K562 (cell line): ENCODE results near the gene GCC1. TPM values are rescaled to one million over a fixed set of nuclear protein-coding genes. Genes with fewer than 3 reads are reported as not detected.

Source experiments
- ATF1 ChIP-seq, 2 experiments: fragments of 450-650 bp in 1 of 2; IDR thresholded peaks; 2 replicates each; pipeline ENCODE4 v1.6.1; 2016; ENCODE audit warnings: missing compliant biosample characterization in 1 of 2, missing genetic modification characterization in 1 of 2
- CEBPZ ChIP-seq: fragments of 150-350 bp; IDR thresholded peaks from 2 replicates; pipeline ENCODE4 v1.6.1; 2014; ENCODE audit warnings: low read depth, mild to moderate bottlenecking, low read length, borderline replicate concordance
- GTF3C2 ChIP-seq: IDR thresholded peaks from 3 replicates; pipeline ENCODE4 v1.6.1; 2011; ENCODE audit warnings: borderline replicate concordance, mild to moderate bottlenecking, moderate library complexity; ENCODE audit not compliant: insufficient read length; ENCODE audit errors: extremely low read depth
- ZNF696 ChIP-seq: fragments of 250-450 bp; sonication (Bioruptor Pico); conservative IDR thresholded peaks from 2 replicates; pipeline ENCODE4 v1.4.0; 2020; ENCODE audit warnings: mild to moderate bottlenecking, moderate library complexity
- ZSCAN29 ChIP-seq: fragments of 450-650 bp; IDR thresholded peaks from 2 replicates; pipeline ENCODE4 v1.6.1; 2017
- polyA plus RNA-seq, 8 experiments: library from polyadenylated mRNA; depleted of rRNA in 4 of 8; stranded (reverse) in 5 of 8; unstranded in 3 of 8; fragments of >200 nt; fragmentation: Nextera tagmentation in 2 of 8; fragmentation: Illumina TruSeq in 1 of 8; extraction: Ambion mirVana in 2 of 8; extraction: Trizol in 1 of 8; gene quantifications; 2 replicates each; pipeline versions ENCODE4 v1.2.1 to v1.2.3, GENCODE V29; 2011 to 2014; ENCODE audit warnings: inconsistent platforms in 1 of 8, missing spikeins in 1 of 8
- total RNA-seq, 7 experiments: library from RNA; depleted of rRNA in 6 of 7; stranded (reverse); fragments of >200 nt in 6 of 7; fragmentation: Illumina TruSeq in 2 of 7; extraction: Trizol in 2 of 7; gene quantifications; 2 replicates each; pipeline versions ENCODE4 v1.2.1 to v1.2.3, GENCODE V29; 2011 to 2021; ENCODE audit warnings: low replicate concordance in 1 of 7

GCC1 gene
- total and polyA plus RNA-seq, 9 of the 15 experiments (the other 6 are each of a cell fraction or from before 2014, with no cell fraction given): 1.9 to 19.8 (median 10.9) TPM

DNA sequence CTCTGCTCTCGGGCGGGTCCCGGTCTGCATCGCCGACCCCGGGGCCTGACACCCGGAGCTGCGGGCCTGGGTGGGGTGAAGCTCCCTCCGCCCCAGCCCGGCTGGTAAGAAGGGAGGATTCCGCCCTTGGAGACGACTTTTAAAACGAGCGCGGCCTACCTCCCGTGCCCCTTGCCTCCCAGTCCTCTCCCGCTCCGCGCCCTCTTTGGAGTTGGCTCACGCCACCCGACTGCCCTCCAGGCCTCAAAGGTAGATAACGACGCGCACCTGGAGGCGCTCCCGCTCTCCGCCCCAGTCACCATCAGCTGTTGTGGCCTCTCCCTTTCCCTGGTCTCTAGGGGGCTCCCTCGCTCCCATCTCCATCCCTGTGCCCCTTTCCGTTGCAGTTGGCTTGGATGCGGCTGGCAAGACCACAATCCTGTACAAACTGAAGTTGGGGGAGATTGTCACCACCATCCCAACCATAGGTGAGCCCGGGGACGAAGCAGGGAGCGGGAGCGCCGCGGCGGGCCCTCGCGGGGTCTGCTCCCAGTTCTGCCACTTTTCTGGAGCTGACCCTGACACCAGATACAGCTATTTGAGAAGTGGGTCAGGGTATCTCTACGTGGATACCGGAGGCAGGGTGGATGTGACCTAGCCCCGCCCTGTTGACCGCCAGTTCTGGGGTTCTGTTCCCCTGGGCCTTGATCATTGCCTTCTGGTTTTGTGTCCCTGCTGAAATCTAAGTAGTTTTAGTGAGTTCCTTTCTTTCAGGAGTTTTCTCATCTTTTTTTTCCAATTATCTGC is 3.5 kb upstream of the GCC1 start (continued):
- TF ChIP-seq GTF3C2 (no peak), ATF1 (CRISPR knock-in tag; IDR thresholded peaks at IDR 0.05) (no peak), ATF1 (tag; IDR thresholded peaks at IDR 0.05) (peak; percentile 62; the same call in 1 of the 2 replicates), ZNF696 (CRISPR knock-in tag) (no peak), CEBPZ (no peak), ZSCAN29 (no peak)
